B cell (primary cell): ENCODE results near the gene MDC1. TPM values are rescaled to one million over a fixed set of nuclear protein-coding genes. Genes with fewer than 3 reads are reported as not detected.
"Not testable (repeated sequence)": the region's sequence is repeated elsewhere in the genome, so short reads cannot be mapped to it uniquely, and the experiment has no call there.

ENCODE experiments used
- ATAC-seq: fragments of 200-7000 bp; cut with Tn5 transposase; one replicate; pipeline ENCODE4 v1.10.0; 2021; ENCODE audit warnings: low read depth, mild to moderate bottlenecking, moderate number of reproducible peaks, moderate library complexity
- CTCF ChIA-PET: fragments of 350-600 bp; sonication (Branson Sonifier 250); formaldehyde crosslinking; loops from one replicate; lab custom pipeline; 2021; ENCODE audit warnings: antibody characterized with exemption, inconsistent platforms; lab: Charles Lee
- POLR2A ChIA-PET: fragments of 350-600 bp; sonication (Branson Sonifier 250); formaldehyde crosslinking; loops from one replicate; lab custom pipeline; 2021; ENCODE audit warnings: antibody characterized with exemption; lab: Charles Lee
- DNase-seq: peaks from one replicate; pipeline ENCODE4 v3.0.0; 2013
- H2AFZ ChIP-seq: 2 replicates; pipeline ENCODE4 v1.6.1; 2012; ENCODE audit warnings: mild to moderate bottlenecking, low read depth, low read length; ENCODE audit not compliant: insufficient read depth, poor library complexity, severe bottlenecking
- H3K27ac ChIP-seq, 2 donors: 1 replicate in 1 of 2; 2 replicates in 1 of 2; pipeline ENCODE4 v1.5.1; 2012 to 2013; ENCODE audit warnings: low read length in 2 of 2, mild to moderate bottlenecking in 2 of 2, moderate library complexity in 1 of 2
- H3K27me3 ChIP-seq, 4 experiments: fragments of 200-600 bp in 1 of 4; sonication (generic) in 1 of 4; replicated peaks in 1 of 4; 1 replicate in 2 of 4; 2 replicates in 2 of 4; pipeline versions ENCODE4 v1.6.1 to v1.7.0; 2013 to 2016; ENCODE audit warnings: low read length in 3 of 4, mild to moderate bottlenecking in 2 of 4, mixed read lengths in 1 of 4, moderate library complexity in 1 of 4; ENCODE audit not compliant: insufficient read depth in 4 of 4, control insufficient read depth in 3 of 4; ENCODE audit errors: control extremely low read depth in 1 of 4
- H3K36me3 ChIP-seq, 2 experiments: replicated peaks in 1 of 2; 1 replicate in 1 of 2; 2 replicates in 1 of 2; pipeline versions ENCODE4 v1.6.1 to v1.7.1; 2013; ENCODE audit warnings: low read length in 1 of 2; ENCODE audit not compliant: insufficient read depth in 2 of 2, control insufficient read depth in 1 of 2; ENCODE audit errors: control extremely low read depth in 1 of 2, extremely low read depth in 1 of 2
- H3K4me1 ChIP-seq, 2 donors: fragments of 200-600 bp in 1 of 2; sonication (generic) in 1 of 2; 1 replicate in 1 of 2; 2 replicates in 1 of 2; pipeline versions ENCODE4 v1.5.1 to v1.6.1; 2013 to 2017; ENCODE audit warnings: low read length in 2 of 2; ENCODE audit not compliant: control insufficient read depth in 2 of 2, insufficient read depth in 2 of 2
- H3K4me2 ChIP-seq: replicated peaks from 2 replicates; pipeline ENCODE3; 2012; ENCODE audit warnings: mild to moderate bottlenecking, low read depth, low read length; ENCODE audit not compliant: poor library complexity, severe bottlenecking
- H3K4me3 ChIP-seq, 5 experiments: fragments of 200-600 bp in 1 of 5; sonication (generic) in 1 of 5; 1 replicate in 3 of 5; 2 replicates in 2 of 5; pipeline versions ENCODE4 v1.5.1 to v1.7.0; 2011 to 2016; ENCODE audit warnings: low read length in 4 of 5, mild to moderate bottlenecking in 4 of 5, low read depth in 2 of 5, control low read depth in 1 of 5, moderate library complexity in 1 of 5; ENCODE audit not compliant: insufficient read depth in 1 of 5; ENCODE audit errors: control extremely low read depth in 1 of 5, extremely low read depth in 1 of 5
- H3K79me2 ChIP-seq: fragments of 200-600 bp; sonication (generic); one replicate; pipeline ENCODE4 v1.6.0; 2016; ENCODE audit warnings: low read length; ENCODE audit not compliant: control insufficient read depth, insufficient read depth
- H3K9ac ChIP-seq: fragments of 200-600 bp; sonication (generic); 2 replicates; pipeline ENCODE4 v1.6.1; 2017; ENCODE audit warnings: mild to moderate bottlenecking, low read length, moderate library complexity
- H3K9me3 ChIP-seq, 3 donors: one replicate each; pipeline versions ENCODE4 v1.6.1 to v1.7.1; 2013; ENCODE audit warnings: low read length in 2 of 3; ENCODE audit not compliant: control insufficient read depth in 2 of 3, insufficient read depth in 1 of 3; ENCODE audit errors: control extremely low read depth in 1 of 3
- H4K20me1 ChIP-seq: 2 replicates; pipeline ENCODE4 v1.6.0; 2012; ENCODE audit warnings: mild to moderate bottlenecking, low read length; ENCODE audit not compliant: insufficient read depth, control insufficient read depth, poor library complexity, severe bottlenecking
- H3K27ac Mint-ChIP-seq: one replicate; pipeline ENCODE4 v1.8.0; 2021; ENCODE audit warnings: mixed read lengths
- H3K27me3 Mint-ChIP-seq: one replicate; pipeline ENCODE4 v1.8.0; 2021; ENCODE audit warnings: mixed read lengths
- H3K4me1 Mint-ChIP-seq: one replicate; pipeline ENCODE4 v1.8.0; 2021; ENCODE audit warnings: mixed read lengths
- H3K4me3 Mint-ChIP-seq: one replicate; pipeline ENCODE4 v1.8.0; 2021; ENCODE audit warnings: mixed read lengths
- H3K9me3 Mint-ChIP-seq: one replicate; pipeline ENCODE4 v1.8.0; 2022; ENCODE audit warnings: mixed read lengths; ENCODE audit not compliant: insufficient read depth
- EZH2 ChIP-seq: IDR thresholded peaks from 2 replicates; pipeline ENCODE4 v1.6.1; 2012; ENCODE audit warnings: borderline replicate concordance, low read depth, mild to moderate bottlenecking, moderate library complexity, low read length; ENCODE audit not compliant: insufficient read depth, poor library complexity, severe bottlenecking
- WGBS: methylation state at CpG from one replicate; pipeline ENCODE4 v1.1.5; 2013; ENCODE audit warnings: missing lambda C conversion rate; ENCODE audit not compliant: insufficient coverage; 5-methylcytosine and 5-hydroxymethylcytosine counted together
- intact Hi-C: fragments of 100-400 bp; cut with micrococcal nuclease; formaldehyde crosslinking; loops from one replicate; pipeline ENCODE4 v1.10.0; 2022
- polyA plus RNA-seq: library from polyadenylated mRNA; depleted of rRNA; stranded (reverse); fragments of >200 nt; gene quantifications from 2 replicates; pipeline ENCODE4 v1.2.3, GENCODE V29; 2012
- total RNA-seq, 2 donors: library from RNA; stranded (reverse); fragments of 120-200 nt in 1 of 2; gene quantifications; 1 replicate in 1 of 2; 2 replicates in 1 of 2; pipeline versions ENCODE4 v1.2.3 to v1.2.4, GENCODE V29; 2013 to 2022
- TF ChIP-seq, protein P1 (sequence below): fragments of 200-600 bp; IDR thresholded peaks from one replicate; pipeline ENCODE4 v1.8.0; 2022; ENCODE audit warnings: antibody characterized with exemption, mild to moderate bottlenecking

The MDC1 gene
- total and polyA plus RNA-seq, 2 donors (not counting 1 experiment from before 2014, with no cell fraction given) = 24.9 to 87.4 TPM

GRCh38 chr6:30724906-30725667 lies 8.0 kb upstream of the MDC1 start:
- Histone ChIP-seq H3K4me3 (no peak overlapping the region), H3K4me2 (no peak overlapping the region), H4K20me1 (peaks cover 44% of the 10 kb centered on the region), H3K4me1 (peaks cover 14 to 24% of the 10 kb centered on the region in 2 donors), H3K36me3 (peaks cover 6 to 57% of the 10 kb centered on the region in 2 experiments), H3K9ac (no peak overlapping the region), H3K9me3 (no peaks in the 10 kb centered on the region), H3K79me2 (peaks cover 89% of the 10 kb centered on the region), H3K27ac (peak overlapping the region in 1 of 2 donors; percentile 64), H2AFZ (no peak overlapping the region), H3K27me3 (no peaks in the 10 kb centered on the region)
- intact Hi-C loops = no loop called here
- Mint-ChIP-seq H3K27ac (peak overlapping the region; percentile 0), H3K4me1 (peaks cover 40% of the 10 kb centered on the region), H3K9me3 (no peaks in the 10 kb centered on the region), H3K4me3 (no peak overlapping the region), H3K27me3 (no peaks in the 10 kb centered on the region)
- no CpG with 5 or more reads among the region's 6 CpGs for WGBS
- no peak for ATAC-seq
- ChIA-PET POLR2A (interaction anchor here (9.8 kb wide), 1 partner anchor 43 kb away, joined by 216 read pairs; no protein-coding TSS in a partner anchor), CTCF (interaction anchor here (1.1 to 22.5 kb wide), 6 partner anchors 8 to 242 kb away, joined by 5 to 963 read pairs (median 94); partner anchors contain the start of genes DHX16 and NRM)
- DNase-seq = no peak
- TF ChIP-seq, protein P1, sequence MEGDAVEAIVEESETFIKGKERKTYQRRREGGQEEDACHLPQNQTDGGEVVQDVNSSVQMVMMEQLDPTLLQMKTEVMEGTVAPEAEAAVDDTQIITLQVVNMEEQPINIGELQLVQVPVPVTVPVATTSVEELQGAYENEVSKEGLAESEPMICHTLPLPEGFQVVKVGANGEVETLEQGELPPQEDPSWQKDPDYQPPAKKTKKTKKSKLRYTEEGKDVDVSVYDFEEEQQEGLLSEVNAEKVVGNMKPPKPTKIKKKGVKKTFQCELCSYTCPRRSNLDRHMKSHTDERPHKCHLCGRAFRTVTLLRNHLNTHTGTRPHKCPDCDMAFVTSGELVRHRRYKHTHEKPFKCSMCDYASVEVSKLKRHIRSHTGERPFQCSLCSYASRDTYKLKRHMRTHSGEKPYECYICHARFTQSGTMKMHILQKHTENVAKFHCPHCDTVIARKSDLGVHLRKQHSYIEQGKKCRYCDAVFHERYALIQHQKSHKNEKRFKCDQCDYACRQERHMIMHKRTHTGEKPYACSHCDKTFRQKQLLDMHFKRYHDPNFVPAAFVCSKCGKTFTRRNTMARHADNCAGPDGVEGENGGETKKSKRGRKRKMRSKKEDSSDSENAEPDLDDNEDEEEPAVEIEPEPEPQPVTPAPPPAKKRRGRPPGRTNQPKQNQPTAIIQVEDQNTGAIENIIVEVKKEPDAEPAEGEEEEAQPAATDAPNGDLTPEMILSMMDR = no peak
- TF ChIP-seq EZH2 = no peak

DNA sequence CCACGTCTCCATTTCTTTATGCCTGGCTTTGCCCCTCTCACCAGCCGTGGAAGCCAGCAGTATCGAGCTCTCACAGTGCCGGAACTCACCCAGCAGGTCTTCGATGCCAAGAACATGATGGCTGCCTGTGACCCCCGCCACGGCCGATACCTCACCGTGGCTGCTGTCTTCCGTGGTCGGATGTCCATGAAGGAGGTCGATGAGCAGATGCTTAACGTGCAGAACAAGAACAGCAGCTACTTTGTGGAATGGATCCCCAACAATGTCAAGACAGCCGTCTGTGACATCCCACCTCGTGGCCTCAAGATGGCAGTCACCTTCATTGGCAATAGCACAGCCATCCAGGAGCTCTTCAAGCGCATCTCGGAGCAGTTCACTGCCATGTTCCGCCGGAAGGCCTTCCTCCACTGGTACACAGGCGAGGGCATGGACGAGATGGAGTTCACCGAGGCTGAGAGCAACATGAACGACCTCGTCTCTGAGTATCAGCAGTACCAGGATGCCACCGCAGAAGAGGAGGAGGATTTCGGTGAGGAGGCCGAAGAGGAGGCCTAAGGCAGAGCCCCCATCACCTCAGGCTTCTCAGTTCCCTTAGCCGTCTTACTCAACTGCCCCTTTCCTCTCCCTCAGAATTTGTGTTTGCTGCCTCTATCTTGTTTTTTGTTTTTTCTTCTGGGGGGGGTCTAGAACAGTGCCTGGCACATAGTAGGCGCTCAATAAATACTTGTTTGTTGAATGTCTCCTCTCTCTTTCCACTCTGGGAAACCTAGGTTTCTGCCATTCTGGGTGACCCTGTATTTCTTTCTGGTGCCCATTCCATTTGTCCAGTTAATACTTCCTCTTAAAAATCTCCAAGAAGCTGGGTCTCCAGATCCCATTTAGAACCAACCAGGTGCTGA lies 7.0 kb upstream of the MDC1 start:
- H3K9me3 ChIP-seq, H3K4me3 ChIP-seq, H2AFZ ChIP-seq, H3K27me3 ChIP-seq, H3K27me3 Mint-ChIP-seq, intact Hi-C loops, H3K4me2 ChIP-seq, DNase-seq, H3K9ac ChIP-seq, ATAC-seq, H3K9me3 Mint-ChIP-seq, H3K4me3 Mint-ChIP-seq: not testable (repeated sequence)
- H3K27ac Mint-ChIP-seq = peak overlapping the region; percentile 26
- H3K4me1 Mint-ChIP-seq = peaks cover 46% of the 10 kb centered on the region
- Histone ChIP-seq H3K79me2 (peaks cover 81% of the 10 kb centered on the region), H4K20me1 (peaks cover 44% of the 10 kb centered on the region), H3K4me1 (peaks cover 22 to 32% of the 10 kb centered on the region in 2 donors), H3K36me3 (peaks cover 6 to 49% of the 10 kb centered on the region in 2 experiments), H3K27ac (peak overlapping the region in 1 of 2 donors; percentile 64)
- ChIA-PET POLR2A (interaction anchor here (3.4 to 9.8 kb wide), 2 partner anchors 36 to 42 kb away, joined by 31 to 216 read pairs; no protein-coding TSS in a partner anchor), CTCF (interaction anchor here (0.9 to 22.5 kb wide), 14 partner anchors 9 to 241 kb away, joined by 3 to 963 read pairs (median 7); partner anchors contain the start of genes DHX16, MRPS18B and NRM)
- 83% methylated on average over 22 of the region's 29 CpGs for WGBS
